GM18502 (cell line): ENCODE measurements around the gene XBP1.
A peak's percentile ranks its signal among the peaks of the same experiment; 100 is the strongest.
"Not testable (repeated sequence)": the region's sequence is repeated elsewhere in the genome, so short reads cannot be mapped to it uniquely, and the experiment has no call there.

Source experiments
- ATAC-seq: cut with Tn5 transposase; IDR thresholded peaks from one replicate; pipeline ENCODE4 v1.9.1; 2021; ENCODE audit warnings: mild to moderate bottlenecking; ENCODE audit not compliant: unreplicated experiment, poor library complexity

Gene XBP1

DNA sequence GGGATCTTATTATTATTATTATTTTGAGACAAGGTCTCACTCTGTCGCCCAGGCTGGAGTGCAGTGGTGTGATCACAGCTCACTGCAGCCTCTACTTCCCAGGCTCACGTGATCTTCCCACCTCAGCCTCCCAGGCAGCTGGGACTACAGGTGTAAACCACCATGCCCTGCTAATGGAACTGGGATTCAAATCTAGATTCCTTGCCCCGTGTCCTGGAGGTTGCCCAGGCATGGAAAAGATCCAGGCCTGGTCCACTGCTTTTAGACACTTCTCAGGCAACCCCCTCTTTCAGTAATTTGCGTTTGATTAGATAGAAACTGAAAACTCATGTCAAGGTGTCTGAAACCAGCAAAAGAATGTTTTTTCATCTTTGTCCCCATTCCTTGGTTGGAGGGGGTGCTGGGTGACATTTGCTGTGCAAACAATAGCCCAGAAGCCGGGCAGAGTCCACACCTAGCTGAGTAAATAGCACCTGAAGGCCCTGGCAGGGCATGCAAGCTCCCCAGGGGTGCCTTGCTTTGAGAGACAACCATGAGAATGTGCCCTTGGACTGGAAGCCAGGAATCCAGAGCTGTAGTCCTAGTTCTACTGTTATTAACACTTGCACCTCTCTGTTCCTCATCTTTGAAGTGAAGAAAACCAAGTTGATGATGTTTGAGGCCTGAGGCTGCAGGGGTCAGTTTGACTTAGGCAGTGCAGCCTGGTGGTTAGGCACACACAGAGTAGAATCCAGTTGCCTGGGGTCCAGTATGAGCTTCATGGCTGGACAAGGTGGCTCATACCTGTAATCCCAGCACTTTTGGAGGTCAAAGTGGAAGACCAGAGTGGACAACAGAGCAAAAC, 19.1 kb upstream of the XBP1 start:
- no peak for ATAC-seq

DNA sequence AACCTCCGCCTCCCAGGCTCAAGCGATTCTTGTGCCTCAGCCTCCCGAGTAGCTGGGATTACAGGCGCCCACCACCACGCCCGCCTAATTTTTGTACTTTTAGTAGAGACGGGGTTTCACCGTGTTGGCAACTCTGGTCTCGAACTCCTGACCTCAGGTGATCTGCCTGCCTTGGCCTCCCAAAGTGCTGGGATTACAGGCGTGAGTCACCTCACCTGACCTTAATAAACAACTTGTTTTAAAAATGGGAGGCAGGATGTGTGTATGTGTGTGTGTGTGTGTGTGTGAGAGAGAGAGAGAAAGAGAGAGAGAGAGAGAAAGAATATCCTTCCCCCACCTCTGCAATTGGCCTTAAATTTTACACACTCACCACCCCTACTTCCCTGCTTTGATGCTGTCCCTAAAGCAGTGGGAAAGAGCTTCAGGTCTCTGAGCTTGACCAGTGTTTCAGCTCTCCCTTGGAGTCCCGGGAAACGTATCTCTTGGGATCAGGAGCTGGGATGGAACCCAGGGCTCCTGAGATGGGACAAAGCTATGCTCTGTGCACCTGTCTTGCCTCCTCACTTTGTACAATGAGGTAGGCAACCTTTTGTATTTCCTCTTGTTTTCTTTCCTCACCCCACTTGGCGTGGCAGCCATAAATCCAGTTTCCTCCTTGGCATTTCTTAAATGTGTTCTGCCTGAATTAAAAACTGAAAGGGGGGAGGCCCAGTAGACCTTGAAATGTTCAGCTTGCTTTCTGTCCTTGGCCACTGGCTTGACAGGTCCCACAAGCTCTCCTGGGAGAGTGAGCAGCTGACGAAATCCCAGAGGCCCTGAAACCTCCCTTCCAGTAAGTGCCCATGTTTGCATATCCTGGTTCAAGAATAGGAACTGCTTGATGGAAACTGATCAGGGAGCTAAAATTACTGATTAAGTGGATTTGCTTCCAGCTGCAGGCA, 17.8 kb upstream of the XBP1 start:
- no peak for ATAC-seq

DNA sequence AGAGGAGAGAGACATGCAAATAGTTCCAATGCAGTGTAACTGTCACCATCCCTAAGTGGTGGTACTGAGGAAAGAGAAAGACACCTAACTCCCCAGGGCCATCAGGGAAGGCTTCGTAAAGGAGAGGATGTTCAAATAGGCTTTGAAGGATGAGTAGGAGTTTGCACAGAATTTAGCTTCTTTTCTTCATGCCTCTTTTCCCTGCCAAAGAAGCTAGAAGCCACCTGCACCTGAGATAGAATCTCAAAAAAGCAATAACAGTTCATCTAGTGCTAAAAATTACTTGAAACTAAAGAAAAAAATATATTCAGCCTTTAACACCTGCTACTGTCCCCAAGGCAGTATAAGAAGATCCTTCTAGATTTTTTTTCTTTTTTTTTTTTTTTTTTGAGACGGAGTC, 16.7 kb upstream of the XBP1 start:
- no peak for ATAC-seq

DNA sequence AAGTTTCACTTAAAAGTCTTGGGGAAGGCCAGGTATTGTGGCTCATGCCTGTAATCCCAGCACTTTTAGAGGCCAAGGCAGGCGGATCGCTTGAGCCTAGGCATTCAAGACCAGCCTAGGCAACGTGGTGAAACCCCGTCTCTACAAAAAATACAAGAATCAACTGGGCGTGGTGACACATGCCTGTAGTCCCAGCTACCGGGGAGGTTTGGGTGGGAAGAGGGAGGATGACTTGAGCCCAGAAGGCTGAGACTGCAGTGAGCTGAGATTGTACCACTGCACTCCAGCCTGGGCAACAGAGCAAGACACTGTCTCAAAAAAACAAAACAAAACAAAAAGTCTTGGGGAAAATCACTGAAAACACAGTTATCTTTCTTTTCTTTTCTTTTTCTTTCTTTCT, 15.4 kb upstream of the XBP1 start:
- no peak for ATAC-seq

DNA sequence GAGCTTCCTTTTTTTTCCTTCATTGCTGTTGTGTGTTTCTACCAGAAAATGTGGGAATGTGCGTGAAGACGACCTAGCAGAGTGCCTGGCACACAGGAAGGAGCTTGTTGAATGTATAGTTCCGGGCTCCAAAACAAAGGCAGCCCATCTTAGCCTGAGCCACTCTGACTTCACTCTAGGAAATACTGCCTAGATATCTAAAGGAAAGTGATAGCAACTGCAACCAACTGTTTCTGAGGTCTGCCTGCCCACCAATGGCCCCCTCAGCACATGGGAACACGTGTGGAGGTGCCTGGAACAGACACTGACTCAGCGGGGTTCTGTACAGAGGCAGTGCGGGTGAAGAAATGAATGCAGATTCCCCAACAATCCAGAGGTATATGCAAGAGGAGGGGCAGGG, 14.7 kb upstream of the XBP1 start:
- no peak for ATAC-seq

DNA sequence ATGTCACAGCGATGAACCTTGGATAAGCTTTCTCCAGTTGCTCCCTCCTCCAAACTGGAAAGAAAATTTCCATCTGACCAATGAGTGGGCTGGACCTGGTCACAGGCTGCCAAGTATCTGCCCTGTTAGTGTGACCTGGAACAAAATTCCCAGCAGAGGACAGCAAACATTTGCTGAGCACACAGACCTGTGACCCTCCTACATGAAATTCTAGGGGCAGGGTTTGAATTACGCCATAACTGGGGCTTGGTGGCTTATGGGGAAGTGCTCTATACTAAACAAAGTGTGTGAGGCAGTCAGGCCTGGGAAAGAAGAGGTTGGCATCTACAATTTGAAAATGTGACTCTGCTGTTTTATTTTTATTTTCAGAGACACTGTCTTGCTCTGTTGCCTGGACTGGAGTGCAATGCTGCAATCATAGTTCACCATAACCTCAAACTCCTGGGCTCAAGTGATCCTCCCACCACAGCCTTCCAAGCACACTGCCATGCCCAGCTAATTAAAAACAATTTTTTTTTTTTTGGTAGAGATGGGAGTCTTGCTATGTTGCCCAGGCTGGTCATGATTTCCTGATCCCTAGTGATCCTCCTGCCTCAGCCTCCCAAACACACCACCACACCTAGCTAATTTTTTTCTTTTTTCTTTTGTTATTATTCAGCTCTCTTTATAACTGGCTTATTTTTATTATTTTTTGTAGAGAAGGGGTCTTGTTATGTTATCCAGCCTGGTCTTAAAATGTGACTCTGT, 13.6 kb upstream of the XBP1 start:
- no peak for ATAC-seq

DNA sequence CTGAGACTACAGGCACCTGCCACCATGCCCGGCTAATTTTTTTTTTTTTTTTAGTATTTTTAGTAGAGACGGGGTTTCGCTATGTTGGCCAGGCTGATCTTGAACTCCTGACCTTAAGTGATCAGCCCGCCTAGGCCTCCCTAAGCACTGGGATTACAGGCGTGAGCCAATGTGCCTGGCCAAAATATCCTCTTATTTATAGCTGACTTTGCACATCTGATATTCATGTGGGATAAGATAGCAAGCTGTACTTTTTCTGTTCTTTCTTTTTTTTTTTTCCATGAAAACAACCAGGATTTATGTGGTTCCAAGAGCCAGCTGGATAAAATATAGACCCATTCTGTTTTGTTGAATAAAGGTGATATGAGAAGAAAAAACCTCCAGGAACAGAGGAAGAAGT, 12.1 kb upstream of the XBP1 start:
- ATAC-seq = no peak

DNA sequence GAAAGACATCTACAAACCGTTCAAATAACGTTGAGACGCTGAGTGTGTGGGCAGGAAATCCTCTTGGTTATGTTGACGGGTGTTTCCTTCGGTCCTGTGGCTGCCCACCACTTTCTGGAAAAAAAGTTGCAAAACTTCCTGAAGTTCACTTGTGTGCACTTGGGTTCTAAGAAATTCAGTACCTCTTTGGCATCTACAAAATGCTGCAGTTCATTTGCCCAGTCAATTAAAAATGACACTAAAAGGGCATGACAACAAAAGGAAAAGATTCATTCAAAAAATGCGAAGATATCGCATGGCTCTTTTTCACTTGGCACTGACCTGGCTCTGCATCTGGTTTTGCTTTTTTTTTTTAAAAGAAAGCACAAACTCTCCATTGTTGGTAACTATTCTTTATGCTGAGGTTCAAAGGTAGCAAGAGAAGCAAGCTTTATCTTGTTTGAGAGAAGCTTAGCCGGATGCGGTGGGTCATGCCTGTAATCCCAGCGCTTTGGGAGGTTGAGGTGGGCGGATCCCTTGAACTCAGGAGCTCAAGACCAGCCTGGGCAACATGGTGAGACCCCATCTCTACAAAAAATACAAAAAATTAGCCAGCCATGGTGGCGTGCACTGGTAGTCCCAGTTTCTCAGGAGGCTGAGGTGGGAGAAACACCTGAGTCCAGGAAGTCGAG, 10.6 kb upstream of the XBP1 start:
- ATAC-seq = no peak

DNA sequence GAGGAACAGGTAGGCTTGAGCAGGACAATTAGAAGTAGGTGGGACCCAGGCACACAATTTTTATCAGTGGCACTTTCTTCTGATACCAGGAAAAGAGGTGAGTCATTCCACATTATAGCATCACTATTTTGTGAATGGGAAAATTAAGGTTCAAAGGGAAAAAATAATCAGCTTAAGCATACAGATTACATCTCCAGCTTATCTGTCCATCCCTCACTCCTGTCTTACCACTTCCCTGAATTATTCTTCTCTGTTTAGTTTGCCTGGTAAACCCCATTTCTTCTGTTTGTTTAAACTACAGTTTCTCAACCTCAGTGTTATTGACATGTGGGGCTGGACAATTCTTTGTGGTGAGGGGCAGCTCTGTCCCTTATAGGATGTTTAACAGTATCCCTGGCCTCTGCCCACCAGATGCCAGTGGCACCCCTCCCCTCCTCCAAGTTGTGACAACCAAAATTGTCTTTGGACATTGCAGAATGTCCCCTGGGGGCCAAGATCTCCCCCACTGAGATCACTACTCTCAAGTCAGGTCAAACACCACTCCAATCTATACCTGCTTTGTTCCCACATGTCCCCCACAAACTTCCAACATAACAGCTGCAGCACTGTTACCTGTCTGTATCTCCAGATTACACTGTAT, 8.5 kb upstream of the XBP1 start:
- no peak for ATAC-seq

DNA sequence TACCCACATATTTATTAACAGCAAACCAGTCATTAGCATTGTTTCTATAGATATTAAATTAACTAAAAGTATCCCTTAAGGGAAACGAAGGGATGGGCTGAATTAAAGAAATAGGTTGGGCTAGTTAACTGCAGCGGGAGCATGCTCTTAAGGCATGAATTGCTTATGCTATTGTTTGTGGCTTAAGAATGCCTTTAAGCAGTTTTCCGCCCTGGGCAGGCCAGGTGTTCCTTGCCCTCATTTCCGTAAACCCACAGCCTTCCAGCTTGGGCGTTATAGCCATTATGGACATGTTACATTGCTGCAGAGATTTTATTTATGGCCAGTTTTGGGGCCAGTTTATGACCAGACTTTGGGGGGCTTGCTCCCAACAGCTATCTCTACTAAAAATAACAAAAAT, 5.1 kb upstream of the XBP1 start:
- not testable (repeated sequence) for ATAC-seq

DNA sequence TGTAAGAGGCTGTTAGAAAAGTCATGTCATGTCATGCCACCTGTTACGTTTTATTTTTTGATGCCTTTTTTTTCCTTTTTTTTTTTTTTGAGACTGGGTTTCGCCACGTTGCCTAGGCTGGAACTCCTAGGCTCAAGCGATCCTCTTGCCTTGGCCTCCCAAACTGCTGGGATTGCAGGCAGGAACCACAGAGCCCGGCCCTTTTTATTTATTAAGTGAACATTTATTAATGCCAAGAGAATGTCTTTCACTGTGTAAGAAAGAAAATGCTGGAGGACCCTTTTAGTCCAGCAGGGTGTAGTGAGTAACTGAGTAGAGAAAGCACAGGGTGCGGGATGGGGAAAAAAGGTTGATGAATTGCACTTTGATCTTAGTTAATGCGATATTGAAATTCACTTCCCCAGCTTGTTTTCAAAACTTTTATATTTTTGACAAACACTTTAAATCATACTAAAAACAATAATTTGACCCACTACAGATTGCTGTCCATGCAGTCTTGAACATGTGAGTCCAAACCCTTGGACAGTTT, 2.3 kb upstream of the XBP1 start:
- no peak for ATAC-seq

DNA sequence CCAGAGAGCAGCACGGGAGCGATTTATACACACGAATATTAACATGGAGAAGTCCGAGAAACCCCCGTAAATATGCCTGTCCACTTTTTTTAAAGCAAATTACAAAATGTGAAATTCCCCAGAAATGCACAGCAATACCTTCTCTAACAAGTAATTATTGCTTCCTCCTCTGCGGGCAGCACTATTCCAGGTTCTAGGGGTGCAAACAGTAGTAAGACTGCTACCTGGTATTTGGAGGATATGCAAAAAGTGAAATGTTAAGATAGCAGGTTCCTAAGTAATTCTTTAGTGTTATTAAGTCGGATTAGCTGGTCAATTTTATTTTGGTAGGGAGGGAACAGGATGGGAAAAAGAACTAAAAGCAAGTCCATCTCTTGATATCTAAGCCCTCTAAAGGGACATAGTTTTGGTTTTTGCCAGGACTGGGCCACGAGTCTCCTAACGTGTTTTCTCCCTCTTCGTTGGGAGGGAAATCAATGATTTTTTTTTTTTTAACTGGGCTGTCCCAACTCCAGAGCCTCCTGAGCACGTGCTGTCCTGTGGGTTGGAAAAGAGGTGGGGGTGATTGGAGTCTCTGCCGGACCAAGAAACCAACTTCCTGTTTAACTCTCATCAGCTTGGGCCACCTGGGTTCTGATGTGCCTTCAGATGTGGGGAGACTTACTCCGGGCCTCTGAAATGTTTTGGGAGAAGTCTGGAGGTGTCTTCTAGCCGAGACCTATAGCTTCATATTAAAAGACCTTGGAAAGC, 1.7 kb upstream of the XBP1 start:
- no peak for ATAC-seq

DNA sequence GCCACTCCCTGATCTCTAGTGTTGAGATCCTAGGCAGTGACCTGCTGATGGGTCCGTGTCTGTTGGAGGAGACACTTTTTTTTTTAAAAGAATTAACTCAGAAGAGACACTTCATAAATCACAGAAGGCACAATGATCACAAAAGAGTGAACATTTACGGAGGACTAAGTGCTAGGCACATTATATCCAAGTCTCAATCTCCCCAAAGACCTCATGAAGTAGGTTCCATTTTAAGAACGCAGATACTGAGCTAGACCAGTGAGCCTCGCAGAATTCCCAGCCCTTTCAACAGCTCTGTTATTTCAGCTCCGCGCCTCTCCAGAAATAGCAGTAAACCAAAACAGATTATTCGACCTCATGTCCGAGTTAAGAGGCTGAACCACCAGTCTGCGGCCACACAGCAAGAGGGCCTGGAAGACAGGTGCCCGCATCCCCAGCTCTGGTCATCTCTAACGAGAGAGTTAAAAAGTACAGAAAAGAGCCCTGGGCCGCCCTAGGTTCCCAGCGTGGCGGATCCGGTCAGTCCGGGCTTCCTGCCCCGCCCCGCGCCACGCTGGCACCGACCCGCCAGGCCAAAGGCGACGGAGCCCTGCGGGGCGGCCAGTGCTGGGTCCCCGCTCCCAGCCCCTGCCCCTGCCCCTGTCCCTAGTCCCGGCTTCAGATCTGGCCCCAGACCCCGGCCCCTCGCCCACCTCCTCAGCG, 612 bp downstream of the XBP1 start:
- peak; percentile 34 for ATAC-seq

DNA sequence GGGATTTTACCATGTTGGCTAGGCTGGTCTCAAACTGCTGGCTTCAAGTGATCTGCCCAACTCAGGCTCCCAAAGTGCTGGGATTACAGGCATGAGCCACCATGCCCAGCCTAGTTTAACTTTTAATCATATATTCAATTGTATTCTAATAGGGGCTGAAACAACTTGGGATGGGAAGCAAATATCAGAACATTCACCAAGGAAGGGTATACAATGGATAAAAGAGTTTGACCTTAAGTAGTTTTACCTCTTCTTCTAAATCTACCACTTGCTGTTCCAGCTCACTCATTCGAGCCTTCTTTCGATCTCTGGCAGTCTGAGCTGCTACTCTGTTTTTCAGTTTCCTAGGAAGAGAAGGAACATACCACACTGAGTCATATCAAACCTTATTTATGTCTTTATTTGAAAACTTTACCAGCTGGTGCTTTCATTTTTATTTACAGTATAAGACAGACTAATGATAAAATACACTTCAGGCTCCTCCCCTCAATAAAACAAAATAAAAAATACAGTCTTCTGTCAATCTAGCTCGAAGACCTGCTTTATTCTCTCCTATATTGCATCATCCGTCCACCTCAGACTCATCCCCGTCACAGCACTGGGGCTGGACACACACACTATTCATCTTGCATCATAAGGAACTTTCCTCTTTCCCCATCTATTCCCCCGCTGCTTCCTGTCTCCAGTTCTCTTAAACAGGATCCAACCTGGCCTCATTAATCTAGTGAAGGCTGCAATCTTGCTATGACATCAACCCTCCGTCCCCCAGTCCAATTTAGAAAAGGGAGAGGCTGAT, 1.4 kb downstream of the XBP1 start:
- ATAC-seq = no peak

DNA sequence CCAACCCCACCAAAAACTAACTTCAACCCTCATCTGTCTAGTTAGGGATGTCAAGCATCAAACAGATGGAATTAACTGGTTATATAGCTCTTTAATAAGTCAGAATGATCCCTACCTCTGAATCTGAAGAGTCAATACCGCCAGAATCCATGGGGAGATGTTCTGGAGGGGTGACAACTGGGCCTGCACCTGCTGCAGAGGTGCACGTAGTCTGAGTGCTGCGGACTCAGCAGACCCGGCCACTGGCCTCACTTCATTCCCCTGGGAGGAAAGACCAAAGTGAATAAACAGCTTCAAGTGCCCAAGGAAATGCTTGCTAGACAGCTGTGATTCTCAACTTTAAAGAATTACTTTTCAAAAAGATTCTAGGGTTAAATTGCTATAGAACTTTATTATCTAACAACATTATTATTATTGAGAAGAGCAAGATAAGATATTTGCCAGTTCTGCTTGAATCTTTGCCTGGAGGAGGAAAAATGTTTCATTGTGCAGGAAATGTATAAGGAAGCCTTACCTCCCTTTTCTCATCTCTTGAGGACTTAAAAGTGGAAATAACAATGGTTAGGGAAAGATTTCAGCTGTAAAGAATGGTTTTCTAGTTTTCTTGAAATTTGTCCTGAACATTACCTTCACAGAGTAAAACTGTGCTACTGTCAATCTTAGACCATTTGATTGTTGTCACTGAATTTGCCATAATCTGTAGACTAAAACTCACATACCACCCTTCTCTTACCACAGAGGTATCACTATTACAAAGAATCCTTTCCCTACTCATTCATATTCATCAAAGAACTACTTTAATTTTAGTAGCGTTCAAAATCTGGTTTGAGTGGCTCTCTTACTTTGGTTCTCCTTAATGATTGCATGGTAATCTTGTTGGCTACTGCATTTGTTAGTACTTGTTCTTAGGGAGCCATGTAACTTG, 4.2 kb downstream of the XBP1 start:
- no peak for ATAC-seq

DNA sequence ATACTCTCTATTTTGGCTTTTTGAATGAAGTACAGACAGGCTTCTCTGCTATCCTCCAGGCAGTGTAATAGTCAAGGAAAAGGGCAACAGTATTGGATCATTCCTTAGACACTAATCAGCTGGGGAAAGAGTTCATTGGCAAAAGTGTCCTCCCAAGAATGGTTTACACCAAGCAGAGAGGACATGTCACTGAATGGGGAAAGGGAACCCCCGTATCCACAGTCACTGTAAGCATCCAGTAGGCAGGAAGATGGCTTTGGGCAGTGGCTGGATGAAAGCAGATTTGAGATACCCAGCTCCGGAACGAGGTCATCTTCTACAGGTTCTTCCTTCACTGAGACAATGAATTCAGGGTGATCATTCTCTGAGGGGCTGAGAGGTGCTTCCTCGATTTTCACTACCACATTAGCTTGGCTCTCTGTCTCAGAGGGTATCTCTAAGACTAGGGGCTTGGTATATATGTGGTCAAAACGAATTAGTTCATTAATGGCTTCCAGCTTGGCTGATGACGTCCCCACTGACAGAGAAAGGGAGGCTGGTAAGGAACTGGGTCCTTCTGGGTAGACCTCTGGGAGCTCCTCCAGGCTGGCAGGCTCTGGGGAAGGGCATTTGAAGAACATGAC, 5.2 kb downstream of the XBP1 start:
- ATAC-seq = no peak
